Iris pigment epithelial cell (primary cell): Measurements from ENCODE around the gene PPRC1.

Experiments
- DNase-seq: peaks from one replicate; pipeline ENCODE4 v3.0.0-alpha.2; 2011; ENCODE audit warnings: low read depth

Gene PPRC1

DNA sequence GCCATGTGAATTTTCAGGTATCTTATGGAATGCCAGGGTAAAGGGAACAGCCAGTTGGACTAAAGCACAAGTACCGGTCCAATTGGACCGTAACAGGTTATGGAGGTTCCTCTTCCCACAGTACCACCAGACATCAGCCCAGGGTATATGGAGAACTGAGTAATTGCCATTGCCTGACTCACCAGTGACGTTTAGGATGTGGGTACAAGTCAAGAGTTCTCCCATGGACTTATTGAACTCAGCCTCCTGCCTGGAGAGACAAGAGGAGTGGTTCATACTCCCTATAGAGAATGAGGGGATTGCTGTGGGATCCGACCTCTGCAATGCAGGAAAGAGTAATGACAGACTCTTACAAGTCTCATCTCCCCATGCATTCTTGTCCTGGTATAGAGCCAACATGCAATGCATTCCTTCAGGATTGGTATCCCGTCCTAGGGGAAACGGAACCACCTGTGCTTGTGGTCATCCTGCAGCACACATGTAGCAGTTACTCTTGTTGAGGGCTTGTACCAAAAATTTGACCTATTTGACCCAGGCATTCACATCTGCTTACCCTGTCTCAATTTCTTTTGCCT, 62.5 kb downstream of the PPRC1 start:
- peak; percentile 9 for DNase-seq

DNA sequence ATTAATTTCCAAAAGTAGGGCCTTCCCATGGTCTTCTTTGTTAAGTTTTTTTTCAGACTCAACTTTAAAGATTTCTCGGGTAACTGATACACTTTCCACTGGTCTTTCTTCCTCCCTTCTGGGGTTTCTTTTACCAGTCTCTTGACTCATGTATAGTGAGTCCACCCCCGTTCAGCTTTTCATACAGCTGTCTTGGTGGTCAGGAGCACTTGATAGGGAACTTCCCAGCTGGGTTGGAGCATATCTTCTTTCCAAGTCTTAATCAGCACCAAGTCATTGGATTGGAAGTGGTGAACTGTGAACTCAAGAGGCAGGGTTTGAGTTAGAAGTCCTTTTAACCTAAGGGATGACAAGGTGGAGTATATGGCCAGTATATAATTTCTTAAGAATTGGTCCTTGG, 64.1 kb downstream of the PPRC1 start:
- DNase-seq: no peak

DNA sequence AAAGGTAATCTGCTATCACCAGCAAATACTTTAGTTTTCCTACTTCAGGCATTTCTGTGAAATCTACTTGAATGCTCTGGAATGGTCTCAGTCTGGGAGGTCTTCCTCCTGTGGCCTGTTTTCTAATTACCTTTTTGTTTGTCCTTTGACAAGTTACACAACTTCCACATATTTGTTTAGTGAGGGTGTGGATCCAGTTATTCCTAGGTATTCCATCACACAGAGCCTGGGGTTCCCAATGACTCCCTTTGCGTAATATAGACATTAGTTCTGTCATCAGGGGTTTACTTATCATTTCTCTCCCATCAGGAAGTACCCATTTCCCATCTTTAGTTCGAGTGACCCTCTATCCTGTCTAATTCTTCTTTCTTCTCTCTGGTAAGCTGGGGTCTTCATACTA, 65.2 kb downstream of the PPRC1 start:
- DNase-seq: no peak
